ENCODE measurements around the gene RC3H1. TPM values are rescaled to one million over a fixed set of nuclear protein-coding genes. Genes with fewer than 3 reads are reported as not detected.
A peak's percentile ranks its signal among the peaks of the same experiment; 100 is the strongest.

The RC3H1 gene
- total and polyA plus RNA-seq, 9 of the 15 experiments (the other 6 are each of a cell fraction or from before 2014, with no cell fraction given), result 2.4 to 31.7 (median 12.4) TPM

DNA sequence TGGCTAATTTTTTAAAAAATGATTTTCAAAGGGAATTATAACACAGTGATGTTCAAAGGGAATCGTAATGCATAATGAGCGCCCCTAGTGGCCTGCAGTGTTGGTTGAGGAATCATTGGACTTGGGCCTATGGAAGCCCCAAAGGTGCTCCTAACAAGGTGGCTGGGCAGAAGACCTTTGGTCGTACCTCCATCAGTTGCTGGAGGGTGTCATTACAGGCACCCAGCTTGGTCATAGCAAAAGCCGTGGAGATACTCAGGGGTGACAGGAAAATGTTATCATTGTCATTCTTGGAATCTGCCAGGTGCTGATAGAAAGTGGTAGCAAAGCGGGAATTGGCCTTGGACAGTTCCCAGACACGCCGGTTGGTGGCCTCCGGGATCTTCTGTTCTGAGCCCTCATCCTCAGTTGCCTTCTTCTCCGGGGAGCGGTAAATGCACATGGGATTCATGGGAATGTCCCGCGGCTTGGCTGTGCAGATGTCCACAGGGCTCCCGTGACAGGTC is 107.7 kb downstream of the RC3H1 start (continued):
- TF ChIP-seq, protein P1, sequence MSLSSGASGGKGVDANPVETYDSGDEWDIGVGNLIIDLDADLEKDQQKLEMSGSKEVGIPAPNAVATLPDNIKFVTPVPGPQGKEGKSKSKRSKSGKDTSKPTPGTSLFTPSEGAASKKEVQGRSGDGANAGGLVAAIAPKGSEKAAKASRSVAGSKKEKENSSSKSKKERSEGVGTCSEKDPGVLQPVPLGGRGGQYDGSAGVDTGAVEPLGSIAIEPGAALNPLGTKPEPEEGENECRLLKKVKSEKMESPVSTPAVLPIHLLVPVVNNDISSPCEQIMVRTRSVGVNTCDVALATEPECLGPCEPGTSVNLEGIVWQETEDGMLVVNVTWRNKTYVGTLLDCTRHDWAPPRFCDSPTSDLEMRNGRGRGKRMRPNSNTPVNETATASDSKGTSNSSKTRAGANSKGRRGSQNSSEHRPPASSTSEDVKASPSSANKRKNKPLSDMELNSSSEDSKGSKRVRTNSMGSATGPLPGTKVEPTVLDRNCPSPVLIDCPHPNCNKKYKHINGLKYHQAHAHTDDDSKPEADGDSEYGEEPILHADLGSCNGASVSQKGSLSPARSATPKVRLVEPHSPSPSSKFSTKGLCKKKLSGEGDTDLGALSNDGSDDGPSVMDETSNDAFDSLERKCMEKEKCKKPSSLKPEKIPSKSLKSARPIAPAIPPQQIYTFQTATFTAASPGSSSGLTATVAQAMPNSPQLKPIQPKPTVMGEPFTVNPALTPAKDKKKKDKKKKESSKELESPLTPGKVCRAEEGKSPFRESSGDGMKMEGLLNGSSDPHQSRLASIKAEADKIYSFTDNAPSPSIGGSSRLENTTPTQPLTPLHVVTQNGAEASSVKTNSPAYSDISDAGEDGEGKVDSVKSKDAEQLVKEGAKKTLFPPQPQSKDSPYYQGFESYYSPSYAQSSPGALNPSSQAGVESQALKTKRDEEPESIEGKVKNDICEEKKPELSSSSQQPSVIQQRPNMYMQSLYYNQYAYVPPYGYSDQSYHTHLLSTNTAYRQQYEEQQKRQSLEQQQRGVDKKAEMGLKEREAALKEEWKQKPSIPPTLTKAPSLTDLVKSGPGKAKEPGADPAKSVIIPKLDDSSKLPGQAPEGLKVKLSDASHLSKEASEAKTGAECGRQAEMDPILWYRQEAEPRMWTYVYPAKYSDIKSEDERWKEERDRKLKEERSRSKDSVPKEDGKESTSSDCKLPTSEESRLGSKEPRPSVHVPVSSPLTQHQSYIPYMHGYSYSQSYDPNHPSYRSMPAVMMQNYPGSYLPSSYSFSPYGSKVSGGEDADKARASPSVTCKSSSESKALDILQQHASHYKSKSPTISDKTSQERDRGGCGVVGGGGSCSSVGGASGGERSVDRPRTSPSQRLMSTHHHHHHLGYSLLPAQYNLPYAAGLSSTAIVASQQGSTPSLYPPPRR (CRISPR knock-in tag; IDR thresholded peaks at IDR 0.05; ENCODE audit: borderline replicate concordance), result no peak
- TF ChIP-seq ZNF24 (IDR thresholded peaks at IDR 0.05), result 0 out of 2 replicates have a peak, but pooled peaks have one; percentile 28
- TF ChIP-seq, protein P2, sequence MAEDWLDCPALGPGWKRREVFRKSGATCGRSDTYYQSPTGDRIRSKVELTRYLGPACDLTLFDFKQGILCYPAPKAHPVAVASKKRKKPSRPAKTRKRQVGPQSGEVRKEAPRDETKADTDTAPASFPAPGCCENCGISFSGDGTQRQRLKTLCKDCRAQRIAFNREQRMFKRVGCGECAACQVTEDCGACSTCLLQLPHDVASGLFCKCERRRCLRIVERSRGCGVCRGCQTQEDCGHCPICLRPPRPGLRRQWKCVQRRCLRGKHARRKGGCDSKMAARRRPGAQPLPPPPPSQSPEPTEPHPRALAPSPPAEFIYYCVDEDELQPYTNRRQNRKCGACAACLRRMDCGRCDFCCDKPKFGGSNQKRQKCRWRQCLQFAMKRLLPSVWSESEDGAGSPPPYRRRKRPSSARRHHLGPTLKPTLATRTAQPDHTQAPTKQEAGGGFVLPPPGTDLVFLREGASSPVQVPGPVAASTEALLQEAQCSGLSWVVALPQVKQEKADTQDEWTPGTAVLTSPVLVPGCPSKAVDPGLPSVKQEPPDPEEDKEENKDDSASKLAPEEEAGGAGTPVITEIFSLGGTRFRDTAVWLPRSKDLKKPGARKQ (CRISPR knock-in tag; IDR thresholded peaks at IDR 0.05), result no peak
- no peak for TF ChIP-seq ZNF445 (CRISPR knock-in tag; IDR thresholded peaks at IDR 0.05; ENCODE audit: low read depth)
- no peak for TF ChIP-seq SLC30A9 (CRISPR knock-in tag; IDR thresholded peaks at IDR 0.05)
- TF ChIP-seq MIER1 (IDR thresholded peaks at IDR 0.05; ENCODE audit: low read depth), result 0 out of 2 replicates have a peak, but pooled peaks have one; percentile 42
- TF ChIP-seq CAMTA2 (CRISPR knock-in tag; conservative IDR thresholded peaks at IDR 0.05), result no peak
- TF ChIP-seq RCOR1 (IDR thresholded peaks at IDR 0.05; ENCODE audit: borderline replicate concordance in 1 of 2, low read depth in 2 of 2, low read length in 2 of 2), result 0 out of 4 replicates have a peak, but pooled peaks of 1 of the 2 experiments have one; percentile 49
- 0 out of 2 replicates have a peak, but pooled peaks have one; percentile 11 for TF ChIP-seq ZFX (CRISPR knock-in tag; IDR thresholded peaks at IDR 0.05)
- no peak for TF ChIP-seq JUNB (CRISPR knock-in tag; conservative IDR thresholded peaks at IDR 0.05)
- no peak for TF ChIP-seq KAT8 (IDR thresholded peaks at IDR 0.05; ENCODE audit: low read depth)
- TF ChIP-seq, protein P3, sequence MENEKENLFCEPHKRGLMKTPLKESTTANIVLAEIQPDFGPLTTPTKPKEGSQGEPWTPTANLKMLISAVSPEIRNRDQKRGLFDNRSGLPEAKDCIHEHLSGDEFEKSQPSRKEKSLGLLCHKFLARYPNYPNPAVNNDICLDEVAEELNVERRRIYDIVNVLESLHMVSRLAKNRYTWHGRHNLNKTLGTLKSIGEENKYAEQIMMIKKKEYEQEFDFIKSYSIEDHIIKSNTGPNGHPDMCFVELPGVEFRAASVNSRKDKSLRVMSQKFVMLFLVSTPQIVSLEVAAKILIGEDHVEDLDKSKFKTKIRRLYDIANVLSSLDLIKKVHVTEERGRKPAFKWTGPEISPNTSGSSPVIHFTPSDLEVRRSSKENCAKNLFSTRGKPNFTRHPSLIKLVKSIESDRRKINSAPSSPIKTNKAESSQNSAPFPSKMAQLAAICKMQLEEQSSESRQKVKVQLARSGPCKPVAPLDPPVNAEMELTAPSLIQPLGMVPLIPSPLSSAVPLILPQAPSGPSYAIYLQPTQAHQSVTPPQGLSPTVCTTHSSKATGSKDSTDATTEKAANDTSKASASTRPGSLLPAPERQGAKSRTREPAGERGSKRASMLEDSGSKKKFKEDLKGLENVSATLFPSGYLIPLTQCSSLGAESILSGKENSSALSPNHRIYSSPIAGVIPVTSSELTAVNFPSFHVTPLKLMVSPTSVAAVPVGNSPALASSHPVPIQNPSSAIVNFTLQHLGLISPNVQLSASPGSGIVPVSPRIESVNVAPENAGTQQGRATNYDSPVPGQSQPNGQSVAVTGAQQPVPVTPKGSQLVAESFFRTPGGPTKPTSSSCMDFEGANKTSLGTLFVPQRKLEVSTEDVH (IDR thresholded peaks at IDR 0.05; ENCODE audit: low read depth, partially characterized antibody), result no peak
- TF ChIP-seq CHCHD3 (CRISPR knock-in tag; IDR thresholded peaks at IDR 0.05), result no peak
- TF ChIP-seq, protein P4, sequence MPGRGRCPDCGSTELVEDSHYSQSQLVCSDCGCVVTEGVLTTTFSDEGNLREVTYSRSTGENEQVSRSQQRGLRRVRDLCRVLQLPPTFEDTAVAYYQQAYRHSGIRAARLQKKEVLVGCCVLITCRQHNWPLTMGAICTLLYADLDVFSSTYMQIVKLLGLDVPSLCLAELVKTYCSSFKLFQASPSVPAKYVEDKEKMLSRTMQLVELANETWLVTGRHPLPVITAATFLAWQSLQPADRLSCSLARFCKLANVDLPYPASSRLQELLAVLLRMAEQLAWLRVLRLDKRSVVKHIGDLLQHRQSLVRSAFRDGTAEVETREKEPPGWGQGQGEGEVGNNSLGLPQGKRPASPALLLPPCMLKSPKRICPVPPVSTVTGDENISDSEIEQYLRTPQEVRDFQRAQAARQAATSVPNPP (IDR thresholded peaks at IDR 0.05; ENCODE audit: borderline replicate concordance, insufficient read depth, insufficient read length), result no peak
- TF ChIP-seq ESRRB (CRISPR knock-in tag; IDR thresholded peaks at IDR 0.05; ENCODE audit: borderline replicate concordance), result no peak
- TF ChIP-seq HIVEP1 (CRISPR knock-in tag; IDR thresholded peaks at IDR 0.05), result no peak
- no peak for TF ChIP-seq CSDE1 (IDR thresholded peaks at IDR 0.05)
- TF ChIP-seq CEBPB (tag; IDR thresholded peaks at IDR 0.05), result no peak

Data from K562 (cell line).